ENCODE measurements around the gene CAMTA1.

DNA sequence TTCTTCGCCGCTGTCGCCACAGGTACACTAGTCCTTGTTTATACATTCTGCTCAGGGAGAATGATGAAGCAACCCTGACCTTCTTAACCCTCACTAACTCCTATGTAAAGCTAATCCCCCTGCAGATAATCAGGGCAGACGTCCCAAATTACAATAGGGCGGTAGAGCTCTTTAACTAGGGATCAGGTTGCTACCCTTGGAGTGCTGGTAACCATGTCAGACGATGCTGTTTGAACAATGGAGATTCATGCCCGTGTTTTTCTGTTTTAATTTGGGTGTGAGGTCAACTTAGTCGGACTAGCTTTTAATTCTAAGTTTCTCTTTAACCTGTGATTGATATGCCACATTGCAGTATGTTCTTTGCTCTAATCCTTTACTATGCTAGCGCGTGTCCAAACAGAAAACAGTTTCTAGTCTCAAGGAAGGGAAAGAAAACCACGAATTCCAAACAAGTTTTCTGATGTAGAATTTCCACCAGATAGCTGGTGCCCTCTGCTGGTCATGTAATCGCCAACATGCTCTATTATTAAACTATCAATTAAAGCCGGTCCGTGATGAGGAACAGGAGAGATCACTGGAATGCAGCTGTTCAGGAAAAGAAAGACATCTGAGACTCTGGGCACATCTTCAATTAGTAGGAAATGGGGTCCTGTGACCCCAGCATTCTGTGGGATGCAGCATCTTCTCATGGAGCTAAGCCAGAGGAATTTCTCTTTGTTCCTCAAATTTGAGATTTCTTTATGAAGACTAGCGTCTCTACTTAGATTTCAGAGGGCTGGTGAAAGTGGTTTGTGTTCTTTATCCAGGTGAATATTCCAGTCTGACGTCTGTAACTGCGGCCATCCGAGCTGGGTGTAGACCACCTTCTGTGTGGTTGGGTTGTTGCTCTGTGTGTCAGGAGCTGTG is 967.5 kb downstream of the CAMTA1 start:
- TF ChIP-seq, protein P1, sequence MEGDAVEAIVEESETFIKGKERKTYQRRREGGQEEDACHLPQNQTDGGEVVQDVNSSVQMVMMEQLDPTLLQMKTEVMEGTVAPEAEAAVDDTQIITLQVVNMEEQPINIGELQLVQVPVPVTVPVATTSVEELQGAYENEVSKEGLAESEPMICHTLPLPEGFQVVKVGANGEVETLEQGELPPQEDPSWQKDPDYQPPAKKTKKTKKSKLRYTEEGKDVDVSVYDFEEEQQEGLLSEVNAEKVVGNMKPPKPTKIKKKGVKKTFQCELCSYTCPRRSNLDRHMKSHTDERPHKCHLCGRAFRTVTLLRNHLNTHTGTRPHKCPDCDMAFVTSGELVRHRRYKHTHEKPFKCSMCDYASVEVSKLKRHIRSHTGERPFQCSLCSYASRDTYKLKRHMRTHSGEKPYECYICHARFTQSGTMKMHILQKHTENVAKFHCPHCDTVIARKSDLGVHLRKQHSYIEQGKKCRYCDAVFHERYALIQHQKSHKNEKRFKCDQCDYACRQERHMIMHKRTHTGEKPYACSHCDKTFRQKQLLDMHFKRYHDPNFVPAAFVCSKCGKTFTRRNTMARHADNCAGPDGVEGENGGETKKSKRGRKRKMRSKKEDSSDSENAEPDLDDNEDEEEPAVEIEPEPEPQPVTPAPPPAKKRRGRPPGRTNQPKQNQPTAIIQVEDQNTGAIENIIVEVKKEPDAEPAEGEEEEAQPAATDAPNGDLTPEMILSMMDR (conservative IDR thresholded peaks at IDR 0.05; ENCODE audit: low read length), result peak; percentile 93
- TF ChIP-seq EZH2phosphoT487 (IDR thresholded peaks at IDR 0.05; ENCODE audit: borderline replicate concordance, low read depth, low read length), result no peak
